ENCODE data around the gene CBFA2T2.

The CBFA2T2 gene

DNA sequence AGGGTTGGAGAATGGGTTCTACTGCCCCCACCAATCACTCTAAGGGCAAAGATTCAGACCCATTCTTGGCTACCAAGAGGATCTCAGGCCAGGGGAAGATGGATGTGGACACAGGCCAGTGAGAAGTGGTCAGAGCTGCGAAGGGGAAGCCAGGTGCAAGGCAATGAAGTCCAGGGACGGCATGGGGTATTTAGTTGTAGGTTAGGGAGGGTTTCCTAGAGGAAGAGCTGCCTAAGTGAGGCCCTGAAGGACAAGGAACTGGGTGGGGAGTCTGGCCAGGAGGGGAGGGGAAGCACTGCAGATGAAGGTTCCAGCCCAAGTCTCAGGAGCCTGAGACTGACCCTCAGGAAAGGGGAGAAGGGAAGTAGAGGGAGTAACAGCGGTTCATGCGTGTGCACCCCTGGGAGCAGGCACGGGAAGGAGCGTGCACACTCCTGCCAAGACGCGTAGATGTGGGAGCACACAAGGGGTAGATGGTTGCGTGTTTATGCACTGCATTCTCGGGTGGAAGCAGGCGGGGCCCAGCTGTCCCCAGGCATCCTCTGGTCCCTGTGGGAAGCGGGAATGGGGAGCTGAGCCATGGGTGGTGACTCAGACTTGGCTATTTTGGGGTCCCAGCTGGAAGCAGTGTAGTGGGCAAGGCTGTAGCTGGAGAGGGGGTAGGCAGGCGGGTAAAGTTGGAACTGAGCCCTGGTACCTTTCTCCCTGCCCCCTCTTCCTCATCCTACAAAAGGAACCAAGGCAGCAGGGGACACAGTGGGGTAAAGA, 180.2 kb downstream of the CBFA2T2 start:
- DNase-seq = no peak

GRCh38 chr20:33670715-33671499, 181.0 kb downstream of the CBFA2T2 start:
- DNase-seq = no peak

GRCh38 chr20:33671573-33672288, 181.8 kb downstream of the CBFA2T2 start:
- DNase-seq = no peak

GRCh38 chr20:33672426-33673113, 182.7 kb downstream of the CBFA2T2 start:
- no peak for DNase-seq

DNA sequence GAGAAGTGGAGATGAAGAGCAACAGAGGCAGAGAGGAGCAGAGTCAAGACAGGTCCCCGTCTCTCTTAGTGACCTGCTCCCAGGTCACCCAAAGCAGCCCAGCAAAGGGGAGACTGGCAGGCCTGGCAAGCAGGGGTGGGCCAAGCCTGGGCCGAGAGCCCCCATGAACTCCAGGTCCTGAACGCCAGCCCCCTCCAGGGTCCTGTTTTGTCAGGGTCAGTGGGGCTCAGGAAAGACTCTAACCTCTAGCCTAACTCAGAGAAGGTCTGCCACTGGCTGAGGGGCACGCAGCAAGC, 183.2 kb downstream of the CBFA2T2 start:
- DNase-seq = no peak

DNA sequence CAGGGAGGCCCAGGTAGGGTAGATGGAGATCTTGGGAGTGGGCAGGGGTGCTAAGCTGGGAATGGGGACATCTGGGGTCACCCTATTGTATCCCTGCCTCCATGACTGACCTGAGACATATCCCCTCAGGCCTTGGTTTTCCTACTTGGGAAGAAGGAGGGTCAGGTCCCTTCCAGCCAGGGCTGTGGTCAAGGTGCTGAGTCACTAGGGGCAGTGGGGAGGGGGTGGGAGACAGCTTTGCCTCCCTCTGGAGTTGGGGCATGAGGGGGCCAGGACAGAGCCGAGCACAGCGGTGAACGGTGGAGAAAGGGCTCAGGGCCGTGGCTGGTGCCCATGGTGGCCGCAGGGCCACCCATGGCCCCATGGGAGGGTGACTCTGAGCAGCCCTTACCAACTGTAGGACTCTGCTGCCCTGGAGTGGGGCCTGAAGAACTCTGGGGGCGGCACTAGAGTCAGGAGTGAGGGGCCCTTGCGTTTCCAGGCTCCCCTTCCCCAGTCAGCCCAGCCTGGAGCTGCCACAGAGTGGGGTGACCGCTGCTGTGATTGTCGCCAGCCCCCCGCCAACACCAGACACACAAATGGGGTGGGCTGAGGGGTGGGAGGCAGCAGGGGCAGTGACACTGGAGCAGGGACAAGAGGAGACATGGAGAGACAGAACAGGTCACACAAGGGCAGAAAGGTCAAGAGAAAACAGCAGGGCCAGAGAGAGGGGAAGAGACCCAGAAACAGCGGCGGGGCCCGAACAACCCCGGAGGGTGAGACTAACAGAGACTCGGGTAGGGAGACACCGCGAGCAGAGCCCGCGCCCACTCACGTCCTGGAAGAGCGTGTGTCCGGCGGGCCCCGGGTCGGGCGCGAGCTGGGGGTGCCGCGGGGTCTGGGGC, 183.8 kb downstream of the CBFA2T2 start:
- no peak for DNase-seq

GRCh38 chr20:33674294-33675135, 184.6 kb downstream of the CBFA2T2 start, which contains the start of gene NECAB3:
NECAB3 (minus strand) TSS chr20:33674428; CDS start chr20:33674352, 76 bp downstream.
- peak; percentile 44 to 68 for DNase-seq

GRCh38 chr20:33675136-33675959, 185.5 kb downstream of the CBFA2T2 start:
- no peak for DNase-seq

DNA sequence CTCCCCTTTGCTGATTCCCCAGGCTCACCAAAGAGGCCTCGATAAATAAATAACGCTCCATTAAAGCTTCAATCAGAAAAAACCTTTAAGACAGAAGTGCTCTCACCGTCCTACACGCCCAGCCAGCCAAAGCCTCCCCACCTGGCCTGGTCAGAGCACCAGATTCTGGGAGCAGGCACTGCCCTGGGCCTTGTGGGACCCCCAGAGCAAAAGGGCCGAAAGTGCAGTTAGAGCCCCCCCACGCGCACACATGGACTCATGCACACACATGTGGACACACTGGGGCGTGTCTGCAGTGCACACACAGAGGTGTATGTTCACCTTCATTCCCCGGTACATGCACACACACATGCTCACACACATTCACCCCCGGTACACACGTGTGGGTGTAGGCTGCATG, 186.2 kb downstream of the CBFA2T2 start:
- no peak for DNase-seq

DNA sequence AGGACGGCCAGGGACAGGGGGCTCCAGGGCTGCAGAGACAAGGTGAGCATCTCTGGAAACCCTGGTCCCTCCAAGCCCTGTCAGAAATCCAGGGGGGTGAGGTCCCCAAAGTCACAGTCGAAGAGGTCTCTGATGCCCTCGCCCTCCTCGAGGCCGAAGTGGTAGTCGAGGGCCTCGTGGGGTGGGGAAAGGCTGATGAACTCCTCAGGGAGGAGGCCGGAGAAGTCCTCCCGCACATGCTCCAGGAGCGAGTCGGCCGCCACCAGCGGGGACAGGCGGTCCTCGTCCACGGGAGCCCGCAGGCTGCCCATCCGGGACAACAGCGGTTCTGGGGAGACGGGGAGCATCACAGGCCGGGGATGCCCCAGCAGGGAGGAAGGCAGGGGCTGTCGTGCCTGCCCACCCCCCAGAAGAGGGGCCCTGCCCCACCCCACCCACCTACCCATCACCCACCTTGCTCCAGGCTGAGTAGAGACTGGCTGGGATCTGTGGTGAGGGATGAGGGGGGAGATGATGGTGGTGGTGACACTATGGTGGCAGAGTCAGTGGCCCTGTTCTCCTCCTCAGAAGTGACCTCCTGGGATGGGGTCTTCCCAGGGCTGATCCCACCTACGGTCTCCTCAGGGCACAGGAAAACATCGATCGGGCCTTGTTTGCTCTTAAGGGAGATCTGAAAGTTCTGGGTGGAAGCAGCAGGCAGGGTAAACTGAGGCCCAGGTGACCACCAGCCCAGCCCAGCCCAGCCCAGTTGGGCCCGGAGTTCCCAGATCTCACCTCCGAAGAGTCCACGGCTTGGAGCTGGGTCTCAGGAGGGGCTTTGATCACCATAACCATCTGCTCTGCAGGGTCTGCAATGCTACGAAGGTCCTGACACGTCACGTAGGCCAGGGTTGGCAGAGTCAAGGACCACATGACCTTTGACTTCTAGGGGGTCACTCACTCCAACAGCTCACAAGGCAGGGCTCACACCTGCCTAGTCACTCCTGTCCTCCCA, 187.1 kb downstream of the CBFA2T2 start:
- DNase-seq = no peak

DNA sequence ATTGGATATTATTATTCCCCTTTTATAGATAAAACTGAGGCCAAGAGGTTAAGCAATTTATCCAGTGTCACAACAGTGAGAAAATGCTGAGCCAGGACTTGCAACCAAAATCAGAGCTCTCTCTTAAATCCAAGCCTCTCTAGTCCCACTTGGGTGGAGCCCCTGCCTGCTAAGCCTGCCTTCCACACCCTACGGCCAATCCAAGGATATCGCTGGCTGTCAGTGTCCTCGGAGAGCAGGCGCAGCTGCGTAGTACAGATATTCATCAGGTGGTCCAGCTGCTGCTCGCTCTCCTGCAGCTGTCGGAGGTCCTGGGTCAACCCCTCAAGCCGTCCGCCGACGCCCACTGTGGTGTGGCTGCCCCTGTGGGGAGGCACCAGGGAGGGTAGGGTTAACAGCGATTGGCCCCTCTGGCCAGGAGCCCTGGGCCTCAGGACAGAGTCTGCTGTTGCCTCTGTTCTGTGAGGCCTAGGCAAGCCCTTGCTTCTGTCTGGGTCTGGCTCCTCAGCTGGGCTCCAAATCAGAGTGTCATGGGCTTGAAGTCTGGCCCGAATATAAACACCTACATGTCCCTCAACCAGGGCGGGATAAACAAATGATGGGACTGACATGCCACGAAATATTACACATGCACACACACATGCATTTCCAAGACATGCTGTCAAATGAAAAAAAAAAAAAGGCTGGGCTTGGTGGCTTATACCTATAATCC, 188.3 kb downstream of the CBFA2T2 start:
- no peak for DNase-seq

DNA sequence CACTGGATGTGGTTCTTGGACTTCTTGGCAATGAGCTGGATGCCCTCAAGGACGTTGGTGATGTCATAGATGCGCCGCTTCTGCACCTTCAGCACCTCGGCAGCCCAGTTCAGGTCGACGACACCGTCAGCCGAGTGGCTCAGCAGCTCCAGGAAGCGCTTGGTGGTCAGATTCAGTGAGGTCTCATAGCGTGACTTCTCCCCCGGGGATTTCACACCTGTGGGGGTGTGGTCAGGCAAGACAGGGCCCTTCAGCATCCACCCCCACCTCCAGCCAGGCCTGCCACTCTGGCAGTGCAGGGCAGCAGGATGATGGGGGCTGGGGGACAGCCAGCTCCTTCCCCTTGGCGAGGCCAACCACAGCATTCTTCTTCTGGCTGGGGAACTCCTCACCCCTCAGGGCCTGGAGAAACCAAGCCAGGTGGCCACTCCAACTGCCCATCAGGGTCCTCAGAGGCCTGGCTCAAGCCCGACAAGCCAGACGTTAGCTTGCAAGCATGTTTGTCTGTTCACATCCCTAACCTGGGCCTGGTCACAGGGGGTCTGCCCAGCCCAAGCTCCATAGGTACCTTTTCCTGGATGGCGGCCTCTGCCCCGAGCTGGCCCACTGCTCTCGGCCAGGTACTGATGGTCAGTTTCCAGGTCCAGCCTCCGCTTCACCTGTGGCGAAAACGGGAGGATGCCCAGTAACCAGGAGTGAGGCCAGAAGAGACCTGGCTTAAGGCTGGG, 190.0 kb downstream of the CBFA2T2 start:
- DNase-seq = no peak

GRCh38 chr20:33680686-33681085, 190.8 kb downstream of the CBFA2T2 start:
- no peak for DNase-seq

DNA sequence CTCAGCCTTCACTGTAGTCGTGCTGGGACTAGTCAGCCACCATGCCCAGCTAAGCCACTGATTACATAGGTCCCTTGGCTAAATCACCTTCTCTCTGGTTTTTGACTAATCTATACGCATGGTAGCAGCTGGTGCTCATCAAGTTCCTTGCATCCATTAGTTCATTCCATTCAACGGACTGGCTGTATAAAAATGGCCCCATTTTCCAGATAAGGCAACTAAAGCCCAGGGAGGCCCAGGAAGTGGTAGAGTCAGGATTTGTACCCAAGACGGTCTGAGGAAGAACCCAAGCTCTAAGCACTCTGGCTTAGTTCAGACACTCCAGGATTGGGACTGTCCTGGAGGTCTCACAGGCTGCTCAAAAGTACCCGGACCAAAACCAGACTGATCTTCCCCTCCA, 191.4 kb downstream of the CBFA2T2 start:
- no peak for DNase-seq

DNA sequence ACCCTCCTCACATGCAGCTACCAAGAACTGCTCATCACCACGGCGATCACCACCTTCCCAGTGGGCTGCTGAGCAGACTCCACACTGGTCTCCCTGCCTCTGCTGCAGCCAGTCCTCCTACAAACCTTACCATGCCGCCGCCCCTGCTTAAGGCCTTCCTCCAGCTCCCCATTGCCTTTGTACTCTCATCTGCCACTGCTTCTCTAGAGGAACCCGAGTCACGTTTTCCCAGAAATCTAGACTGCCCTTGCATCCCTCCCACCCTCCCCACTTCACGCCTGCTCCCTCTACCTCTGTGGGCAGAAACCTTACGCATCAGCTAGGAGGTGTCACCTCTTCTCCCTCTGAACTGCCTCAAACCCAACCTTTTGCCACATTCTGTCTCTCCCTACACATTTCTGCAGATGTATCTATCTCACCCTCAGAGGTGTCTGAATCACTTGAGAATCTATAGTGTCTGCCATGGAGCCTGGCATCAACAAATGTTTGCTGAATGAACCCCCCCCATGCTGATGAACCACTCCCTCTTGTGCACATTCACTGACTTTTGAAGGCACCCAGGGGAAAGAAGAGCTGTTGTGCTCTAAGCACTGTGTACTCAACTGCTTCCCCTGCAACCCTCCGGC, 191.9 kb downstream of the CBFA2T2 start:
- no peak for DNase-seq

- DNase-seq = no peak
Observed at GRCh38 chr20:33684533-33685327, 194.8 kb downstream of the CBFA2T2 start.
